WTC11 (cell line): ENCODE data around the gene PAF1.

Source experiments
- JUN ChIP-seq: sonication (generic); formaldehyde crosslinking; IDR thresholded peaks from 2 replicates; pipeline ENCODE4 v1.8.0; 2023; ENCODE audit warnings: mild to moderate bottlenecking, missing genetic modification reagents
- KAT7 ChIP-seq: sonication (generic); formaldehyde crosslinking; IDR thresholded peaks from 2 replicates; pipeline ENCODE4 v1.8.1; 2023; ENCODE audit warnings: missing genetic modification reagents, mild to moderate bottlenecking, borderline replicate concordance
- PRDM15 ChIP-seq: sonication (generic); formaldehyde crosslinking; IDR thresholded peaks from 2 replicates; pipeline ENCODE4 v1.8.0; 2022; ENCODE audit warnings: missing genetic modification reagents
- TF ChIP-seq, protein P1 (sequence below): sonication (generic); formaldehyde crosslinking; conservative IDR thresholded peaks from 2 replicates; pipeline ENCODE4 v1.8.1; 2022; ENCODE audit warnings: mild to moderate bottlenecking, missing genetic modification reagents

DNA sequence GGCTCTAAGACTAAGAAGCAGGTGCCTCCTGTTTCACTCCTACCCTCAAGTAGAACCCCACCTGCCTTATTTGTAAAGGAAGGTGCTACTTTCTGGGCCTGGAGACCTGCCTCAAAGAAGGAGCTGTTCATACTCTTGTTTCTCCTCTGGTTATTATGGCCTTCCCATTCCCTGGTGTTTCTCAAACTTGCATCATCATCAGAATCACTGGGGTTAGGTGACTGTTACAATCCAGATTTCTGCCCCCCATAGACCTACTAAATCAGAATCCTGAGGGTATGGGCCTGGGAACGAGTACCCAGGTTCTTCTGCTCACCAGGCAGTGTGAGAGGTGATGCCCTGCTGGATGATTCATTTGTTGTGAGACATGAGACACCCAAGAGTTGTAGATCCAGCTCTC lies 30.3 kb downstream of the PAF1 start:
- TF ChIP-seq PRDM15 (no peak), KAT7 (CRISPR knock-in tag) (no peak), JUN (no peak)
- TF ChIP-seq, protein P1, sequence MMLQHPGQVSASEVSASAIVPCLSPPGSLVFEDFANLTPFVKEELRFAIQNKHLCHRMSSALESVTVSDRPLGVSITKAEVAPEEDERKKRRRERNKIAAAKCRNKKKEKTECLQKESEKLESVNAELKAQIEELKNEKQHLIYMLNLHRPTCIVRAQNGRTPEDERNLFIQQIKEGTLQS (CRISPR knock-in tag): no peak
